ENCODE measurements around the gene EIF4G1.

- TF ChIP-seq CTCF (IDR thresholded peaks at IDR 0.05; ENCODE audit: low read length), result no peak
- TF ChIP-seq EZH2 (IDR thresholded peaks at IDR 0.05; ENCODE audit: borderline replicate concordance, low read length), result no peak
Observed at GRCh38 chr3:184359610-184360009, 45.2 kb downstream of the EIF4G1 start.

Measured in OCI-LY1 (cell line).